NCI-H226 (cell line): ENCODE results near the gene TPST1.
"Not testable (repeated sequence)": the region's sequence is repeated elsewhere in the genome, so short reads cannot be mapped to it uniquely, and the experiment has no call there.

ENCODE experiments used
- DNase-seq: peaks from one replicate; pipeline ENCODE4 v3.0.0-alpha.2; 2015

Gene TPST1

GRCh38 chr7:66344166-66344565, 139.0 kb downstream of the TPST1 start:
- DNase-seq = peak; percentile 13

- DNase-seq = no peak
Measured at GRCh38 chr7:66348531-66348930, 143.4 kb downstream of the TPST1 start.

- DNase-seq = no peak
Measured at GRCh38 chr7:66348959-66349358, 143.8 kb downstream of the TPST1 start.

- DNase-seq = no peak
Measured at GRCh38 chr7:66352071-66352470, 146.9 kb downstream of the TPST1 start.

GRCh38 chr7:66353547-66353946, 148.4 kb downstream of the TPST1 start:
- peak; percentile 92 for DNase-seq

GRCh38 chr7:66355756-66356155, 150.6 kb downstream of the TPST1 start:
- no peak for DNase-seq

GRCh38 chr7:66356277-66356721, 151.2 kb downstream of the TPST1 start:
- DNase-seq = no peak

GRCh38 chr7:66357087-66357486, 152.0 kb downstream of the TPST1 start:
- no peak for DNase-seq

GRCh38 chr7:66359656-66360211, 154.6 kb downstream of the TPST1 start:
- no peak for DNase-seq

- no peak for DNase-seq
Measured at GRCh38 chr7:66362136-66362535, 157.0 kb downstream of the TPST1 start.

GRCh38 chr7:66363635-66364034, 158.5 kb downstream of the TPST1 start:
- no peak for DNase-seq

GRCh38 chr7:66365031-66365430, 159.9 kb downstream of the TPST1 start:
- not testable (repeated sequence) for DNase-seq

GRCh38 chr7:66371096-66371824, 166.1 kb downstream of the TPST1 start:
- peak; percentile 9 for DNase-seq

GRCh38 chr7:66374141-66374840, 169.2 kb downstream of the TPST1 start:
- DNase-seq = peak; percentile 22

GRCh38 chr7:66376264-66376945, 171.3 kb downstream of the TPST1 start:
- no peak for DNase-seq

- DNase-seq = no peak
Measured at GRCh38 chr7:66377045-66377444, 171.9 kb downstream of the TPST1 start.

GRCh38 chr7:66377714-66378113, 172.6 kb downstream of the TPST1 start:
- DNase-seq = no peak

- peak; percentile 67 for DNase-seq
Measured at GRCh38 chr7:66379542-66380160, 174.5 kb downstream of the TPST1 start.

GRCh38 chr7:66380272-66380888, 175.2 kb downstream of the TPST1 start:
- peak; percentile 37 for DNase-seq

- DNase-seq = not testable (repeated sequence)
Measured at GRCh38 chr7:66382182-66382923, 177.2 kb downstream of the TPST1 start.

GRCh38 chr7:66385191-66385905, 180.2 kb downstream of the TPST1 start:
- peak; percentile 89 for DNase-seq
